ENCODE results near the gene ITGB4.

Gene ITGB4

DNA sequence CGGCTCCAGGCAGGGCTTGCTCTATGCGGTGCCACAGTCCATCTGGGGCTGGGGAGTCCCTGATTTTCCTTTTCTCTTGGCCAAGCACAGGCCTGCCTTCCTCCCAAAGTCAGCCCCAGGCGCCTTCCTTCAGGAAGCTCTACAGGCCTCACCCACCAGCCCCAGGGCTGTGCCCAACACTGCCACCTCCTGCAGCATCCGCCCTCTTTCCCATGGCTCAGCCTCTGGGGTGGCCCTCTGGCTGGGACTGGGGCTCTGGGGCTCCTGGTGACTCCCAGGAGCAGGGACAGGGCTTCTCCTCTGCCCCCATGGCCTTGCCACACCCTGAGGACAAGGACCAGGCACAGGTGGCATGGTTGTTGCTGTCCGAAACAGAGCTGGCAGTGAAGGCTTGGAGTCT is 817 bp downstream of the ITGB4 start:
- TF ChIP-seq, protein P1, sequence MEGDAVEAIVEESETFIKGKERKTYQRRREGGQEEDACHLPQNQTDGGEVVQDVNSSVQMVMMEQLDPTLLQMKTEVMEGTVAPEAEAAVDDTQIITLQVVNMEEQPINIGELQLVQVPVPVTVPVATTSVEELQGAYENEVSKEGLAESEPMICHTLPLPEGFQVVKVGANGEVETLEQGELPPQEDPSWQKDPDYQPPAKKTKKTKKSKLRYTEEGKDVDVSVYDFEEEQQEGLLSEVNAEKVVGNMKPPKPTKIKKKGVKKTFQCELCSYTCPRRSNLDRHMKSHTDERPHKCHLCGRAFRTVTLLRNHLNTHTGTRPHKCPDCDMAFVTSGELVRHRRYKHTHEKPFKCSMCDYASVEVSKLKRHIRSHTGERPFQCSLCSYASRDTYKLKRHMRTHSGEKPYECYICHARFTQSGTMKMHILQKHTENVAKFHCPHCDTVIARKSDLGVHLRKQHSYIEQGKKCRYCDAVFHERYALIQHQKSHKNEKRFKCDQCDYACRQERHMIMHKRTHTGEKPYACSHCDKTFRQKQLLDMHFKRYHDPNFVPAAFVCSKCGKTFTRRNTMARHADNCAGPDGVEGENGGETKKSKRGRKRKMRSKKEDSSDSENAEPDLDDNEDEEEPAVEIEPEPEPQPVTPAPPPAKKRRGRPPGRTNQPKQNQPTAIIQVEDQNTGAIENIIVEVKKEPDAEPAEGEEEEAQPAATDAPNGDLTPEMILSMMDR (IDR thresholded peaks at IDR 0.05; ENCODE audit: insufficient read depth, low read length, poor library complexity, severe bottlenecking): no peak
- Histone ChIP-seq H3K4me3 (replicated peaks; ENCODE audit: low read depth, low read length) (no peak overlapping the region), H3K36me3 (ENCODE audit: control insufficient read depth, insufficient read depth, low read length) (no peaks in the 10 kb centered on the region), H3K27me3 (replicated peaks; ENCODE audit: control insufficient read depth, insufficient read depth, low read length) (no peaks in the 10 kb centered on the region; the same call in 1 of the 2 replicates)
- no peak for DNase-seq (ENCODE audit: extremely low read depth, insufficient read length)

DNA sequence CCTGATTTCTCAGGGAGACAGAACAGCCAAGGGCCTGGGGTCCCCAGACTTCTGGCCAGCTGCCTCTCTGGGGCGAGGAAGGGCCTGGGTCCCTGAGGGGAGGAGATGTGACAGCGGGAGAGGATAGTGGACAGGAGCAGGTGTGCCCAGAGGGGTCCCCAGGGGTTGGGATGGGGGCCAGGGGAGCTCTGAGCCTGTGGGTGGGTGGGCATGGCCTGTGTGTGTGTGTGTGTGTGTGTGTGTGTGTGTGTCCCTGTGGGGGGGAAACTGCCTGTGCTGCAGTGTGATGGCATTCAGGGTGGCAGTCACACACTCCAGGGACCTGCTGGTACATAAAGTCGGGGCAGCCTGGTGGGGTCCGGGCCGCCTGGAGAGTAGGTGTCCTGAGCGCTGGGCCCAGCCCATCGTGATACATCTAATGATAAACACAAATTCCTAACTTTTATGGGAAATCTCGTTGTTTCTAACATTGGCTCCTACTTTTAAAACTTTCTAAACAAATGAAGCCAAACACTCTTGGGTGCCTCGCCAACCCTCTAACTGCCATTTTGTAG is 1.4 kb downstream of the ITGB4 start:
- H3K27me3 ChIP-seq (replicated peaks; ENCODE audit: control insufficient read depth, insufficient read depth, low read length): no peaks in the 10 kb centered on the region; the same call in 1 of the 2 replicates
- H3K4me3 ChIP-seq (replicated peaks; ENCODE audit: low read depth, low read length): no peak overlapping the region
- no peaks in the 10 kb centered on the region for H3K36me3 ChIP-seq (ENCODE audit: control insufficient read depth, insufficient read depth, low read length)
- DNase-seq (ENCODE audit: extremely low read depth, insufficient read length): no peak
- TF ChIP-seq, protein P1 (IDR thresholded peaks at IDR 0.05; ENCODE audit: insufficient read depth, low read length, poor library complexity, severe bottlenecking): no peak

DNA sequence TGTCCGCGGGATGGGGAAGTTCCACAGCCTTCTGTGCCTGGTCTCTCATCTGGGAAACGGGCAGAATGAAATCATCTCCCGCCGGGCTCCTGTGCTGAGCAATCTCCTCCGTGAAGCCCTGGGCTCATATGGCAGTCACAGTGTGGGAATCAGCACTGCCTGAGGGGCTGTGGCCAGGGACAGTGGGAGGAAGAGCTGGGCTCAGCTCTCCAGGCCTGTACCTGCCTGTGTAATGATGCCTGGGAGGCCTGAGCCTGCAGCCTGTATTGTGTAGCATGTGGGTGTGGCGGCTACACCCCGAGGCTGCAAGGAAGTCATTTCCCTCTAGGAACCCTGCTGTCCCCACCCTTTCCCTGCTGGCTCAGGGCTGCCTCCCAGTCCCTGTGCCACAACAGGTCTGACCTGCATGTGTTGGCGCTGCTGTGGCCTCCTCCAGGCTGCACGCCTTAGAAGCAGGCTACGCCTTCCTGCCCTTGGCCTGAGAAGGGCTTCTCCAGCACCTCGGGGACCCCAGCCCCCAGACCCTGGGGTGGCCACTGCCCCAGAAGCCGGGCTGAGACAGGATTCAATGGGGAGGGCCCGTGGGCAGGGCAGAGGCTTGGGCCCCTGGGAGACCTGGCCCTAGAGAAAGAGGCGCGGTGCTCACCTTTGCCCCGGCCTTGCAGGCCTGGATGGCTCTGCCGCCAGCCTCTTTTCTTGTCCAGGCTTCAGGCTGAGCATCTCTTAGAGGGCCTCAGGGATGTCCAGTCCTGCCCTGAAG is 2.1 kb downstream of the ITGB4 start:
- DNase-seq (ENCODE audit: extremely low read depth, insufficient read length): no peak
- H3K36me3 ChIP-seq (ENCODE audit: control insufficient read depth, insufficient read depth, low read length): no peaks in the 10 kb centered on the region
- no peak overlapping the region for H3K4me3 ChIP-seq (replicated peaks; ENCODE audit: low read depth, low read length)
- H3K27me3 ChIP-seq (replicated peaks; ENCODE audit: control insufficient read depth, insufficient read depth, low read length): no peaks in the 10 kb centered on the region; the same call in 1 of the 2 replicates
- TF ChIP-seq, protein P1 (IDR thresholded peaks at IDR 0.05; ENCODE audit: insufficient read depth, low read length, poor library complexity, severe bottlenecking): no peak

DNA sequence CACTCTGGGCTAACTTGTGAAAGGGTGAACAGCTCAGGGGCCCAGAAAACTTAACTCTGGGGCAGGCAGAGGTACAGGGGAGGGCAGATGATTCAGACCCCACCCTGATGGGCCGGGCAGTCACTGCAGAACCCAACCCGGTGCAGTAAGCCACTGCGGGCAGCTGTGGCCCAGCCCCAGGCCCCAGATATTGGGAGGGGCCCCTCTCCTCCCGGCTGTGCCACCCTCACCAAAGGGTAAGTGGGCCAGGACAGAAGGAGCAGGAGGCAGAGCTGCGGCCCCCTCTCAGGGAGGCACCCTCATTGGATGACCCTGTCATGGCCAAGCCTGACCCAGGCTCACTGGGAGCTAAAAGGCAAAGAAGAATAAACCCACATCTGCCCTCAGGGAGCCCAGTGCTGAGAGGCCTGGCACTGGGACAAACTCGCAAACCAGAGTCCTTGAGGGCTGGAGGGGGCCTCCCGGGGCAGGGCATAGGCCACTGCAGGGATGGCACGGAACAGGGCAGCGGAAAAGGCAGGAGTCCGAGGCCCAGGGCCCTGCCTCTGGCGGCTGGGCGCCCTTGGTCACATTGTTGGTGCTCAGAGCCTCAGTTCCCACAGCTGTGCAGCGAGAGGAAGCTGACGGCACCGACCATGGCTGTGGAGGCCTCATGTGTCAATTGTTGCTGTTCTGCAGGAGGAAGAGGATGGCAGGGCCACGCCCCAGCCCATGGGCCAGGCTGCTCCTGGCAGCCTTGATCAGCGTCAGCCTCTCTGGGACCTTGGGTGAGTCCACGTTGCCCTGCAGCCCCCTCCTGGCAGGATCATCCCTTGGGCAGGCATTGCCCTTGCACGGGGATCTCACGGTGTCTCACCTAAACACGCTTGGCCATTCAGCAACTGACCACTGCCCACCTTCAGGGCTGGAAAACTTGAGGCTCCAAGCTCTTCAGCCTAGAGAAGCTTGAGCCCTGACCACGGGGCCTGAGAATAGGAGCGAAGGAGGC is 3.1 kb downstream of the ITGB4 start:
- TF ChIP-seq, protein P1 (IDR thresholded peaks at IDR 0.05; ENCODE audit: insufficient read depth, low read length, poor library complexity, severe bottlenecking): no peak
- DNase-seq (ENCODE audit: extremely low read depth, insufficient read length): no peak

DNA sequence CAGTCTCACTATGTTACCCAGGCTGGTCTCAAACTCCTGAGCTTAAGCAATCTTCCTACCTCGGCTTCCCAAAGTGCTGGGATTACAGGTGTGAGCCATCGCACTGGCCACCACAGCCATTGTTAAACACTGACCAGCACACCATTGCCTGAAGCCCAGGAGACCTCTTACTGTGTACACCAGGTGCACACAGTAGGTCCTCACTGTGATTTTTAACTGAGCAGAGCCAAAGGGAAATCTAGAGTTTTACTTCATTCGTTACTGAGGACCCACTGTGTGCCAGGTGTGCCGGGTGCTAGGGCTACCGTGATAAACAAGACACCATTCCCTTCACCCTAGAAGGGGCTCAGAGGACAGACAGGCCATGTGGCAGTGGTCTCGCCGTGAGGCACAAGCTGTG is 4.2 kb downstream of the ITGB4 start:
- no peak for DNase-seq (ENCODE audit: extremely low read depth, insufficient read length)
- H3K4me3 ChIP-seq (replicated peaks; ENCODE audit: low read depth, low read length): no peak overlapping the region
- TF ChIP-seq, protein P1 (IDR thresholded peaks at IDR 0.05; ENCODE audit: insufficient read depth, low read length, poor library complexity, severe bottlenecking): no peak
- no peaks in the 10 kb centered on the region for H3K36me3 ChIP-seq (ENCODE audit: control insufficient read depth, insufficient read depth, low read length)
- H3K27me3 ChIP-seq (replicated peaks; ENCODE audit: control insufficient read depth, insufficient read depth, low read length): no peaks in the 10 kb centered on the region; the same call in 1 of the 2 replicates

More for the DNA sequence above, 3.1 kb downstream of the ITGB4 start:
- H3K36me3 ChIP-seq (ENCODE audit: control insufficient read depth, insufficient read depth, low read length): no peaks in the 10 kb centered on the region
- no peak overlapping the region for H3K4me3 ChIP-seq (replicated peaks; ENCODE audit: low read depth, low read length)
- no peaks in the 10 kb centered on the region; the same call in 1 of the 2 replicates for H3K27me3 ChIP-seq (replicated peaks; ENCODE audit: control insufficient read depth, insufficient read depth, low read length)
